Transverse colon (tissue), 4 donors: ENCODE results near the gene PRKCB.

Source experiments
- EP300 ChIP-seq: sonication (generic); formaldehyde crosslinking; IDR thresholded peaks from one replicate; pipeline ENCODE4 v1.6.1; 2017; ENCODE audit warnings: antibody characterized with exemption, low read depth
- POLR2A ChIP-seq: fragments of 450-650 bp; IDR thresholded peaks from one replicate; pipeline ENCODE4 v1.6.1; 2016; ENCODE audit warnings: antibody characterized with exemption, mild to moderate bottlenecking, moderate library complexity
- POLR2AphosphoS5 ChIP-seq, 3 donors: sonication (generic); formaldehyde crosslinking; IDR thresholded peaks; one replicate each; pipeline ENCODE4 v1.6.1; 2016; ENCODE audit warnings: antibody characterized with exemption in 3 of 3
- TF ChIP-seq, protein P1 (sequence below), 5 experiments: fragments of 200-600 bp in 3 of 5; fragments of 450-650 bp in 2 of 5; sonication (generic) in 3 of 5; IDR thresholded peaks; 1 replicate in 2 of 5; 2 replicates in 3 of 5; pipeline ENCODE4 v1.5.1; 2016 to 2017; ENCODE audit warnings: antibody characterized with exemption in 5 of 5, inconsistent platforms in 3 of 5, mild to moderate bottlenecking in 2 of 5, moderate library complexity in 1 of 5

DNA sequence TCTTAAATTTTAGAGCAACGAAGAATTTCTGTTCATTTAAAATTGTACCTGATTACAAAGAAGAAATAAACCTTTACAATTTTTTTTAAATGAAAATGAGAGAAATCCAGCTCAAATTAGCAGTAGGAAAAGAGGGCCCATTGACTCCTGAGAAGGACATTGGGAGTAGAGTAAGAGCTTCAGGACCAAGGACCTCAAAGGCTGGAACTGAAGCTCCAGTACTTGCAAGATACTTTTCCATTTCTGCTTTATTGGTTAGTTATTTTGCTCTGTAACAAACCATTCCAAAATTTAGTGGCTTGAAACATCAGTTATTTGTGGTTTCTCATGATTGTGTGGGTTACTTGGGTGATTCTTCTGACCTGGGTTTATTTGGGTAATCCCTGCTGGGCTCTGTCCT, 165.9 kb downstream of the PRKCB start:
- TF ChIP-seq EP300 (no peak), POLR2AphosphoS5 (IDR thresholded peaks at IDR 0.05) (no peak), POLR2A (no peak)
- TF ChIP-seq, protein P1, sequence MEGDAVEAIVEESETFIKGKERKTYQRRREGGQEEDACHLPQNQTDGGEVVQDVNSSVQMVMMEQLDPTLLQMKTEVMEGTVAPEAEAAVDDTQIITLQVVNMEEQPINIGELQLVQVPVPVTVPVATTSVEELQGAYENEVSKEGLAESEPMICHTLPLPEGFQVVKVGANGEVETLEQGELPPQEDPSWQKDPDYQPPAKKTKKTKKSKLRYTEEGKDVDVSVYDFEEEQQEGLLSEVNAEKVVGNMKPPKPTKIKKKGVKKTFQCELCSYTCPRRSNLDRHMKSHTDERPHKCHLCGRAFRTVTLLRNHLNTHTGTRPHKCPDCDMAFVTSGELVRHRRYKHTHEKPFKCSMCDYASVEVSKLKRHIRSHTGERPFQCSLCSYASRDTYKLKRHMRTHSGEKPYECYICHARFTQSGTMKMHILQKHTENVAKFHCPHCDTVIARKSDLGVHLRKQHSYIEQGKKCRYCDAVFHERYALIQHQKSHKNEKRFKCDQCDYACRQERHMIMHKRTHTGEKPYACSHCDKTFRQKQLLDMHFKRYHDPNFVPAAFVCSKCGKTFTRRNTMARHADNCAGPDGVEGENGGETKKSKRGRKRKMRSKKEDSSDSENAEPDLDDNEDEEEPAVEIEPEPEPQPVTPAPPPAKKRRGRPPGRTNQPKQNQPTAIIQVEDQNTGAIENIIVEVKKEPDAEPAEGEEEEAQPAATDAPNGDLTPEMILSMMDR (IDR thresholded peaks at IDR 0.05), result no peak
